Measurements from ENCODE around the gene SNRK.

- TF ChIP-seq CTCF (IDR thresholded peaks at IDR 0.05; ENCODE audit: insufficient read depth, low read length, poor library complexity, severe bottlenecking) (no peak), EZH2phosphoT487 (conservative IDR thresholded peaks at IDR 0.05; ENCODE audit: low read length) (no peak)
Observed at GRCh38 chr3:43309372-43310305, 23.3 kb downstream of the SNRK start.
